Large intestine (tissue), 3 donors: ENCODE measurements around the gene INVS. TPM values are rescaled to one million over a fixed set of nuclear protein-coding genes. Genes with fewer than 3 reads are reported as not detected.
"Not testable (repeated sequence)": the region's sequence is repeated elsewhere in the genome, so short reads cannot be mapped to it uniquely, and the experiment has no call there.

Experiments
- DNase-seq, 2 donors: peaks; one replicate each; pipeline versions ENCODE4 v3.0.0 to v3.0.0-alpha.2; 2013
- H3K27ac ChIP-seq: one replicate; pipeline ENCODE4 v1.5.1; 2013; ENCODE audit warnings: low read length
- H3K27me3 ChIP-seq: 2 replicates; pipeline ENCODE4 v1.6.1; 2013; ENCODE audit warnings: low read length; ENCODE audit not compliant: control insufficient read depth, insufficient read depth
- H3K36me3 ChIP-seq: 2 replicates; pipeline ENCODE4 v1.6.1; 2013; ENCODE audit warnings: low read length; ENCODE audit not compliant: control insufficient read depth, insufficient read depth
- H3K4me1 ChIP-seq: one replicate; pipeline ENCODE4 v1.6.1; 2013; ENCODE audit warnings: low read length; ENCODE audit not compliant: control insufficient read depth, insufficient read depth
- H3K4me3 ChIP-seq: one replicate; pipeline ENCODE4 v1.5.1; 2013; ENCODE audit warnings: low read length
- H3K9me3 ChIP-seq: one replicate; pipeline ENCODE4 v1.6.1; 2013; ENCODE audit warnings: mild to moderate bottlenecking, low read depth, low read length, moderate library complexity; ENCODE audit not compliant: control insufficient read depth
- WGBS: methylation state at CpG from one replicate; pipeline ENCODE4 v1.1.5; 2013; ENCODE audit warnings: low lambda C conversion rate; ENCODE audit not compliant: insufficient coverage; 5-methylcytosine and 5-hydroxymethylcytosine counted together
- polyA plus RNA-seq: library from polyadenylated mRNA; unstranded; fragments of 120-200 nt; gene quantifications from one replicate; pipeline ENCODE4 v1.2.1, GENCODE V29; 2013

INVS gene
- polyA plus RNA-seq, 1 donor, result 15.8 TPM

DNA sequence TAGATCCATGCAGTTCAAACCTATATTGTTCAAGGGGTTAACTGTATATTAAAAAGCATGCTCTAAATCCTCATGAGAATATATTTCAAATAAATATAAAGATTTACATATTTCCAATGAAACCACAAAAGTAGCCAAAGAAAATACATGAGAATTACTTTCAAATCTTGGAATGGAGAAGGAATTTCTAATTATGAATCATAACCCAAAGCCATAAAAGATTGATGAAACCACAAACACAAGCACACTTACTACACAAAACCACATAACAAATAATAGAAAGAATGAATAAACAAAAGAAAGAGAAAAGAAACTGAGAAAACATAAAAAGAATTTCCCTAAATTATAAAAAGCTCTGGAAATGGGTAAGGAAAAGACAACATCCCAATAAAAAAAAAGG is 16.3 kb upstream of the INVS start:
- H3K9me3 ChIP-seq, result no peaks in the 10 kb centered on the region
- H3K36me3 ChIP-seq, result no peaks in the 10 kb centered on the region
- no peaks in the 10 kb centered on the region for H3K27me3 ChIP-seq
- H3K4me1 ChIP-seq, result no peaks in the 10 kb centered on the region
- H3K27ac ChIP-seq, result no peak overlapping the region
- DNase-seq, result no peak
- H3K4me3 ChIP-seq, result no peak overlapping the region

DNA sequence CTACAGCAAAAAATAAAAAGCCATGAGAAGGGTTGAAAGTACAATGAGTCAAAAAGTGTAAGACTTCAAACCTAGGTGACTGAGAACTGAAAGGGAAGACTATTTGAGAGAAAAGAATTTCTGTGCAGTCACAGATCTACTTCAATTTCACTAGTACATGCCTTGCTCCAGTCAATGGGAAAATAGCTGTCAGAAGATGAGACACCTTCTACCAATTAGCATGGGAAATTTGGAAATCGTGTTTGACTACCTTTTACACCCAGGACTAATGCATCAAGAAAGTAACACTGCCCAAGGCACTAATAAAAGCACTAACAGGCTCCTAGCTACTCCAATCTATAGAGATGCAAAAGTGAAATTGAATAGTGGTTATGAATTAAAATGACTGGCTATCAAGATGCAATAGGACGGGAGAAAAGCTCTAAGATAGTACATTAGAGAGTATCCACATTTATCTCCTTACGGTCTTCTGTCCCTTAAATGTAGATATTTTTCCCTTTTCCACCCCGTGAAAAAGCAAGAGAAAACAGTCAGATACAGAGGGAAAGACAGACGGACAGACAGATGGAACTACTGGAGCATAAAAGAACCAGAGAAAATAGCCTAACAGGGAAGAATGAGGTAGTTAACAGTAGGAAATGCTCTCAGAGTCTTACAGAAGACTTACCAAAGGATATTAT is 15.5 kb upstream of the INVS start:
- 92% methylated on average over 2 of the region's 5 CpGs for WGBS
- Histone ChIP-seq H3K4me3 (no peak overlapping the region), H3K36me3 (no peaks in the 10 kb centered on the region), H3K9me3 (no peaks in the 10 kb centered on the region), H3K4me1 (no peaks in the 10 kb centered on the region), H3K27me3 (no peaks in the 10 kb centered on the region), H3K27ac (no peak overlapping the region)
- no peak for DNase-seq

DNA sequence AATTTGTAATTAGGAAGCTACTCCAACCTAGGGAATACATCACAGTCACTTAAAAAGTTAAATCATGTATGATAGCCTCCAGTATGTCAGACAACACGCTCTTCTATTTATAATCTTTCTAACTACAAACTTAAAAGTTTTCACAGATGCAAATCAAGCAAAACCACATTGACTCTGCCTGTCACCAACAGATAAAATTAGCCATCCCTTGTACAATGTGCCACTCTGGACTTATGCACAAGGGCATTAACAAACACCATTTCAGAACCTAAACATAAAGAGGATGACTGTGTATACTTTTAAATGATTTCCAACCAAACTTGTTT is 15.0 kb upstream of the INVS start:
- H3K27ac ChIP-seq, result no peak overlapping the region

DNA sequence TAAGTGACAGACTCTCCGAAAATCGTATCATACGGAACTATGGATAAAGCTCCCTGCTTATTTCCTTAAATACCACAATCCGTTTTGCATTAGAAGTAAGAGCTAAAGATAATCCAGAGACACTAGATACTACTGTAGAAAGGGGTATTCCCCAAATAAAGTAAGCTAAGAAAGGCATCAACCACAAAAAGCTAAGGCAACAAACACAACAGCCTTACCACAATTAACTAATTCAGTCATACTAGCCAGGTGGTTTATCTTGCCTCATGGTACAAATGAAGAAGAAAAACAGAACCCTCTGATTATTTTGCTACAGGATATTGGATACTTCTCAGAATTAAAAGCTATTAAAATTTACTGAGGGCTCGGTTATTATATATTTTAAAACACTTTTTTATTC is 14.3 kb upstream of the INVS start:
- no peaks in the 10 kb centered on the region for H3K4me1 ChIP-seq
- no peaks in the 10 kb centered on the region for H3K27me3 ChIP-seq
- 100% methylated on average over 2 of the region's 5 CpGs for WGBS
- H3K4me3 ChIP-seq, result no peak overlapping the region
- no peak for DNase-seq
- no peaks in the 10 kb centered on the region for H3K9me3 ChIP-seq
- no peak overlapping the region for H3K27ac ChIP-seq
- no peaks in the 10 kb centered on the region for H3K36me3 ChIP-seq

More for the DNA sequence above, 15.0 kb upstream of the INVS start:
- H3K27me3 ChIP-seq, result no peaks in the 10 kb centered on the region
- DNase-seq, result no peak
- no CpG with 5 or more reads among the region's 1 CpG for WGBS
- no peaks in the 10 kb centered on the region for H3K4me1 ChIP-seq
- H3K4me3 ChIP-seq, result no peak overlapping the region
- H3K36me3 ChIP-seq, result no peaks in the 10 kb centered on the region
- H3K9me3 ChIP-seq, result no peaks in the 10 kb centered on the region

DNA sequence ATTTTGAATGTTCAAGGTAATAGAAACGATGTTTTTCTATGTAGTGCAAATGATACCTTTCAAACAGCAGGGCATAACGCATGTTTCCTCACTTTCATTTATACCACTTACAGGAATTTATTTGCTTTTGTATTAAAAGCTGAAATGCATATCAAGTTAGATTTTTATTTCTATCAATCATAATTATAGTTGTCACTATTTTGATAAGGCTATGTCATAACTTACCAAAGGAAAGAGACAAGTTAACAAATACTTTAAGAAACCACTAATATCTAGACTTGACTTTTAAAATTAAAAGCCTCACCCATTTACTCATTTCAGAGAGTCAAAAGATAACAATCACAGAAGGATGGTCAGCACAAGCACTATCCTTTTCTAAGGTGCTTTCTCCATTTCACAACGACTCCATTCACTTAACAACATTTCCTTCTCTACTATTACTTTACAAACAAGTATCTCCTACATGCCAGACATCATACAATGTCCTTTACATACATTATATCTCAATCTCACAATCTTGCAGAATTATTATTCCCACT is 12.9 kb upstream of the INVS start:
- Histone ChIP-seq H3K27ac (no peak overlapping the region), H3K27me3 (no peaks in the 10 kb centered on the region), H3K36me3 (no peaks in the 10 kb centered on the region), H3K9me3 (no peaks in the 10 kb centered on the region), H3K4me1 (no peaks in the 10 kb centered on the region), H3K4me3 (no peak overlapping the region)
- 83% methylated on average over 2 of the region's 3 CpGs for WGBS
- no peak for DNase-seq

DNA sequence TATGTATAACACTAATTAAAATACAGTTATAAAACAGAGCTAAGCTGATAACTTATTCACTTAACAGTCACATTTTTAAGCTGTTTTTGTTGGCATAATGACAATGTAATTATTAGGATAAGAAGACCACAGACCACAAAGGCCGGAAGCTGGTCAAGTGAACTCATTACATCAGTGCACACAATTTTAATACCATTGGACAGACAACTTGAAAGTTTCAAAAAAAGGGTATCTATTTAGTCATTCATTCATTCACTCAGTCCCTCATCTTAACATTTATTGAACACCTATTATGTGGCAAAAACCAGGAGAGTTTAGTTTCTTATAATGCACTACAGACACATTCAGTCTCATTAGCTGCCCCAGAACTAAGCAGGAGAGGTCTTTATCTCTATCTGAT is 11.8 kb upstream of the INVS start:
- Histone ChIP-seq H3K4me1 (no peaks in the 10 kb centered on the region), H3K4me3 (no peak overlapping the region), H3K36me3 (no peaks in the 10 kb centered on the region), H3K27me3 (no peaks in the 10 kb centered on the region), H3K27ac (no peak overlapping the region), H3K9me3 (no peaks in the 10 kb centered on the region)
- no peak for DNase-seq
- WGBS, result 100% methylated on average over 1 of the region's 1 CpG

DNA sequence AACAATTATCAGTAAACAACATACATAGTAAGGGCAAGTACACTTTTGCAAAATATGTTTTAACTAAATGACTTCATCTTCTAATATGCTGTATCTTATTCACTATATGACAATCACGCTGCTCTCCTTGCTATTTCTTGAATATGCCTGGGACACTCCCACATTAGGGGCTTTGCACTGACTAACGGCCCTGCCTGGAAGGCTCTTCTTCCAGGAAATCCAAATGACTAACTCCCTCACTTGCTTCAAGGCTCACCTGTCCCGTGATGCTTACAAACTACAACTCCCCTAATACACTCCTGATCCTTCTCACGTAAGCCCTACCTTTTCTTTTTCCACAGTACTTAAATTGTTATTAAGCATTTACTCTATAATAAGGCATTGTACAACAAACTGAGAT is 10.8 kb upstream of the INVS start:
- Histone ChIP-seq H3K27ac (no peak overlapping the region), H3K4me3 (no peak overlapping the region), H3K36me3 (no peaks in the 10 kb centered on the region), H3K9me3 (no peaks in the 10 kb centered on the region), H3K4me1 (no peaks in the 10 kb centered on the region), H3K27me3 (no peaks in the 10 kb centered on the region)
- DNase-seq, result no peak
- no CpG with 5 or more reads among the region's 4 CpGs for WGBS

DNA sequence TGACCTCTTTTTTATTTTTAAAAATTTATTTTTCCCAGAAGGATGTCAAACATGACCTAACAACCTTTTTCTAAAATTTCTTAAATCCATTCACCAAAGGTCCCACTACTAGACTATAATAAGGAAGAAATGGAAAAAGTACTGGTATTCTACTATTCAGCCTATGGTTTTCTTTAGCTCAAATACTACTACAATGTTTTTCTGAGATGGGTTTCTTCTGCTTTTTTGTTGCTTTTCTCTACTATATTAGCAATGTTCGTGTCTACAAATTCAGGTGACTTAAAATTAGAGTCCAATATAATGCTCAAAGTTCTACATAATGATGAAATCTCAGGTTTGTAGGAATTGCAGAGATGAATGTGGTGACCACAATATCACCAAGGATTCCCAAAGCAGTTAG is 8.2 kb upstream of the INVS start:
- H3K9me3 ChIP-seq, result no peaks in the 10 kb centered on the region
- H3K36me3 ChIP-seq, result no peaks in the 10 kb centered on the region
- no peak overlapping the region for H3K27ac ChIP-seq
- H3K27me3 ChIP-seq, result no peaks in the 10 kb centered on the region
- no peak overlapping the region for H3K4me3 ChIP-seq
- no CpG with 5 or more reads among the region's 1 CpG for WGBS
- no peak for DNase-seq
- no peaks in the 10 kb centered on the region for H3K4me1 ChIP-seq

DNA sequence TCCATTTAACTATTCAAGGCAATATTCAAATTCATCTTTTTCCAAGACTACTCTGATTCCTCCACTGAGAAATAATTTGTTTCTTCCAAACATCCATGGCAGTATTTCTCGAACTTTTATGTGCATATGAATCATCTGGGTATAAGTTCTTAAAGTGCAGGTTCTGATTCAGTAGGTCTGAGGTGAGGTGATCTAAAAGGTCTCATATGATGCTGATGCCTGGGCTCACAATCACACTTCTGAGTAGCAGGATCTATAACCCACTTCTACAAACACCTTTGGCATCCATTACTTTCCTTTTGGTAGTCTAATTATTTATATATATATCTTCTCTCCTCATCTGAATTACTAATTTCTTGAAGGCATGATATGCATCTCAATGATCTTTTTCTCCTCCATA is 7.4 kb upstream of the INVS start:
- Histone ChIP-seq H3K27ac (no peak overlapping the region), H3K4me1 (peaks cover 7% of the 10 kb centered on the region), H3K27me3 (no peaks in the 10 kb centered on the region), H3K36me3 (no peaks in the 10 kb centered on the region), H3K4me3 (no peak overlapping the region), H3K9me3 (no peaks in the 10 kb centered on the region)
- WGBS, result no CpG with 5 or more reads among the region's 1 CpG
- no peak for DNase-seq

DNA sequence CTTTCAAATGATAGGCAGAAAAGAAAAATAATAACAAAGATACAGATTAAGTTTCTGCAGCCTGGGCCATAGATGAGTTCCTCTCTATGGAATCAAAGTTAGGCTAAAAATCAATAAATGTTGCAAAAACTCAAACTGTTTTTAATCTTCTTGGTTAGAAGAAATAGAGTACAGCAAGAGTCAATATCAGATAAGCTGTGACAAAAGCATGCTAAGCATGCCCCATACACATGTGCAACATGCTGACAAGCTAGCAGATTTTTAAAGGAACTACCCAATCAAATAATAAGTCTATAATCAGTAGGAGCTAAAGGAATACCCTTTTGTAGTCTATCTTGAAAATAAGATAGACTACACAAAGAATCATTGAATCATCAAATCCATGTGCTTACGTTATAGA is 7.0 kb upstream of the INVS start:
- 100% methylated on average over 1 of the region's 1 CpG for WGBS
- Histone ChIP-seq H3K4me3 (no peak overlapping the region), H3K27me3 (no peaks in the 10 kb centered on the region), H3K9me3 (no peaks in the 10 kb centered on the region), H3K4me1 (peaks cover 7% of the 10 kb centered on the region), H3K27ac (no peak overlapping the region), H3K36me3 (no peaks in the 10 kb centered on the region)
- no peak for DNase-seq

DNA sequence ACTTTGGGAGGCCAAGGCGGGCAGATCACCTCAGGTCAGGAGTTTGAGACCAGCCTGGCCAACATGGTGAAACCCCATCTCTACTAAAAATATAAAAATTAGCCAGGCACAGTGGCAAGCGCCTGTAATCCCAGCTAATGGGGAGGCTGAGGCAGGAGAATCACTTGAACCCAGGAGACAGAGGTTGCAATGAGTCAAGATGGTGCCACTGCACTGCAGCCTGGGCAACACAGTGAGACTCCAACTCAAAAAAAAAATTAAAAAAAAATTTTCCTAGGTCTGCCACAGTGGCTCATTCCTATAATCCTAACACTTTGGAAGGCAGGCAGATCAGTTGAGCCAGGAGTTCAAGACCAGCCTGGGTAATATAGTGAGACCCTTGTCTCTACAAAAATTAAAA is 4.6 kb upstream of the INVS start:
- DNase-seq, H3K4me3 ChIP-seq, H3K27ac ChIP-seq, H3K27me3 ChIP-seq, H3K9me3 ChIP-seq, H3K36me3 ChIP-seq, H3K4me1 ChIP-seq: not testable (repeated sequence)
- WGBS, result no CpG with 5 or more reads among the region's 2 CpGs
